DOHH2 (cell line): ENCODE data around the gene CPSF7.

Source experiments
- CTCF ChIP-seq: fragments of 200-600 bp; sonication (generic); IDR thresholded peaks from one replicate; pipeline ENCODE4 v1.5.1; 2014; ENCODE audit warnings: antibody characterized with exemption, mild to moderate bottlenecking, low read depth, low read length; ENCODE audit not compliant: poor library complexity, severe bottlenecking
- EZH2phosphoT487 ChIP-seq: fragments of 200-600 bp; sonication (generic); IDR thresholded peaks from 2 replicates; pipeline ENCODE4 v1.6.1; 2017; ENCODE audit warnings: borderline replicate concordance, mild to moderate bottlenecking, antibody characterized with exemption, low read length, moderate library complexity, mixed read lengths

- peak; percentile 94 for TF ChIP-seq CTCF
- no peak for TF ChIP-seq EZH2phosphoT487
These were observed 48.0 kb upstream of the CPSF7 start for GRCh38 chr11:61477727-61478148.
